Stimulated activated CD4-positive, alpha-beta T cell treated with anti-CD3 and anti-CD28 coated beads, TNF-alpha, amount 100 ng/mL, for 1 hour (primary cell): ENCODE measurements around the gene SLC22A5.
"Not testable (repeated sequence)": the region's sequence is repeated elsewhere in the genome, so short reads cannot be mapped to it uniquely, and the experiment has no call there.

Experiments
- DNase-seq, 3 donors: peaks; one replicate each; pipeline ENCODE4 v3.0.0-alpha.2; 2020; ENCODE audit warnings: low read depth in 3 of 3, low spot score in 1 of 3

SLC22A5 gene

DNA sequence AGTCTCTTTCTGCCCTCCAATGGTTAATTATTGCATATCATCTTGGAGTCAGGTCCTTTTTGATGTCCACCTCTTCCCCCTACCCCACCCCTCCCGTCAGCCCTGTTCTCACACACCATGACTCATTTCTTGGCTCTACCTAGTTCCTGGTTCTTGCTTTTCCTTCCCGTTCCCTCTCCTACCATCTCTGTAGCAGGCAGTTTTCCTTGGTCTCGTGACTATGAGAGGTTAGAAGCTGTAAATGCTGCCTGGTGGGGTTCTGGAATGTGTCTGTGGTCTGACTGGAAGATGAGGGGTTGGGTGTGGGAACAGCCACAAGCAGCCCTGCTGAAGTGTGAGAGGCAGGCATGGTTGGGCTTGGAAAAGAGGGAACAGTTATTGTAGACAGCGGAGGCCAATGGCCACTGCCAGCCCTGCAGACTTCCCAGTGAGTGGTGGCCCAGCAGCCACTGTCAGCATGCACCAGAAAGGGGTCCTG is 18.2 kb downstream of the SLC22A5 start:
- no peak for DNase-seq

DNA sequence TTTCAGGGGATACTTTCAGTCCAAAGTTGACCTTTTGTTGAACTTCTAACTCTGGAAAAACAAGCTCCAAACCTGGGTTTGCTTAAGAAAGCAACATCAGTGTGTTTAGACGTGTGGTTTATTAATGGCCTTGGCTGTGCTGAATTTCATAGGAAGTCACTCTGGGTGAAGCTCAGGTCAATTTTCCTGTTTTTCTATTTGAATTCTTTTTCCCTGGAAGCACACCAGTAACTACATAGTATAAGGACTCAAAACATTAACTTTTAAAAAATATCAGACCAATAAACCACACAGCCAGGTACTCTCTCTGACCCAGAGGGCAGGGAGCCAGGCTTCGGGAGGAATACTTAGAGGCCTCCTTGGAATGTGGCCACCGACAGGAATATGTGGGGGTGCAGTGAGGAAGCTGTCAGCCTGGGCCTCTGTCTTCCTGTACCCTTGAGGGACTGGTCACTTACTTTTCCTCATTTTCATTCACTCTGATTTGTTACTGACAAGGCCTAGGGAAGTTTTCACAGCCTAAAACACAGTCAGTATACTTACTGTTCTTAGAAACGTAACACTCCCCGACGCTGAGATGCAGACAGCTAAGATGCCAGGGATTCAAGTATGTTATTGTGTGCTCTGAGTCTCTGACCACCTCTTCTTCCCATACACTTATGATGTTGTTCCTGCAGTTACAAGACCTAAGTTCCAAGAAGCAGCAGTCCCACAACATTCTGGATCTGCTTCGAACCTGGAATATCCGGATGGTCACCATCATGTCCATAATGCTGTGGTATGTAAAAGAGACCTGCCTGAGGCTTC is 18.9 kb downstream of the SLC22A5 start:
- no peak for DNase-seq

DNA sequence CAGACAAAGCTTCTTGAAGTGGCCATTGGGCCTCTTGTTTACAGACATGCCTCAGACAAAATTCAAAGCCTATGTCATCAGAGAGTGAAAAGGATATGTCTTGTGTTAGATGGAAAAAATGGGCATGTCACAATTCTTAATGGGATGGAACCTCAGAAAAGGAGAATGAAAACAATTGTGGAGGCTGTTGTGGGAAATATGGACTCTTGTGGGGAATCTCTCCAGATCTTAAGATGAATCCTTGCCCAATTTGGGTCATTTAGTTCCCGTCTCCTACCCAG is 19.5 kb downstream of the SLC22A5 start:
- DNase-seq: no peak

DNA sequence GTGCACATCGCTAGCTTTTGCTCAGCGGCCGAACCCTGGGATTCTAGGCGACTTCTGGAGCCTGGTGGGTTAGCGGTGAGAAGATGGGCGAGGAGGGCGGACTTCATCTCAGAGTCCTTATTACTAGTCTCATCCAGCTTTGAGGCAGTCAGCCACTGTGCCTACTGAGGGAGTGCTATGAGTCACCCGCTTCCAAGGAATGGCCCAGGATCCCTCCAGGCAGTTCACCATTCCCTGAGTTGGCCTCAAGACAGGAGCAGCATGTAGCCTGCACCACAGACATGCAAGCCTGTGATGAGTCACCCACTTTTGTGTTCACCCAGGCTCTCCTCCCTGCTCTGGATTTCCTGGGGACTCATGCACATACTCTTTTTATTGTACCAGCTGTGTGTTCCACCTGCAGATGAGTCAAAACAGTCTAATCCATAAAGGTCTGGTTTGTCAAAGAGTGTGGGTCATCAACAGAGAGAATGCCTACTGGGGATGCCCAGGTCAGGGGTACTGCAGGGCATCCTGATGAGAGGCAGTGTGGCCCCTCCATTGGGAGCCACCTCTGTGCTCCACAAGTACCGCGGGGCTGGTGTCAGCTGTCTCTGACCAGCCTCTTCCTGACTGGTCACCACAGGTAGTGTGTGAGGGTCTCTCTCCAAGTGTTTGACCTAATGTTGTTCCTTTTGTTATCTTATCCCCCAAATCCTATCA is 20.2 kb downstream of the SLC22A5 start:
- no peak for DNase-seq

DNA sequence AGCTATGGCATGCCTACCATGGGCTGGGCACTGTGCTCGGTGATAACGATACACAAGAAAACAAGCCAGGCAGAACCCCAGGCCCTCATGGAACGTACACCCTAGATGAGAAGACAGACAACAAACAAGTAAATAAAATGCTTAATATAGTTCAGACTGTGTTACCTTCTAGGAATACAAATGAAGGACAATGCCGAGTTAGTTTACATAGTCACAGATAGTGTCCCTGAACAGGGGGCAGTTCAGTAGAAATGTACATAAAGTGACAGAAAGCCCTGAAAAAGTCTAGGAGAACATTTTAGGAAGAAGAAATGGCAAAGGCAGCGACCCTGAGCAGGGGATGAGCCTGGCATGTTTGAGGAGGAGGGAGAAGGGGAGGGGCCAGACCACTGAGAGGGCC is 21.7 kb downstream of the SLC22A5 start:
- no peak for DNase-seq

DNA sequence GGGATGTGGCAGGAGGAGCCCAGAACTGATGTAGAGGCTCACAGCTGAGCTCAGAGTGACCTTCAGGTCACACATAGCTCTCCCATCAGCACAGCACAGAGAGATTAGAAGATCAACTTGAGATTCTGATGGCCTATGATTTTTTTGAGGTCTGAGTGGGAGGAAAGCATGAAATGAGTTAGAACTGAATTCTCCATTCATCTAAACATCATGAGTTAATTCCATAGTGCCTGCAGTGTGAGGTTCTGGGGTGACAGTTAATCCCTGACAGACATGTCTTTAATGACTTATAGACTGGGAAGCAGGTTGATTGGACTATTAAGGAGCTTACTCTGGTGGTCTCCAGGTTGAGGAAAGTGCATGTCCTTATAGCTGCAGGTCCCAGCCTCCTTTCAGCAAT is 22.4 kb downstream of the SLC22A5 start:
- DNase-seq: no peak

DNA sequence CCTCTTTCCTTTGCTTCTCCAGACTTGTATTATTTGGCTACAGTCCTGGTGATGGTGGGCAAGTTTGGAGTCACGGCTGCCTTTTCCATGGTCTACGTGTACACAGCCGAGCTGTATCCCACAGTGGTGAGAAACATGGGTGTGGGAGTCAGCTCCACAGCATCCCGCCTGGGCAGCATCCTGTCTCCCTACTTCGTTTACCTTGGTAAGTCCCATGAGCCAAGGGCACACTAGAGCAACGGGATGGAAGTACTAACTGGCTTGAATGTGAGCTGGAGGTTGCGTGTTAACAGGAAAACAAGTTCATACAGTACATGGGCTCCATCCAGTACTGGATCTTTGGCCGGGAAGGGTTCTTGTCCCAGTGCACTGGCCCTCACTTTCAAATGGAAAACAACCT is 22.9 kb downstream of the SLC22A5 start:
- no peak for DNase-seq

DNA sequence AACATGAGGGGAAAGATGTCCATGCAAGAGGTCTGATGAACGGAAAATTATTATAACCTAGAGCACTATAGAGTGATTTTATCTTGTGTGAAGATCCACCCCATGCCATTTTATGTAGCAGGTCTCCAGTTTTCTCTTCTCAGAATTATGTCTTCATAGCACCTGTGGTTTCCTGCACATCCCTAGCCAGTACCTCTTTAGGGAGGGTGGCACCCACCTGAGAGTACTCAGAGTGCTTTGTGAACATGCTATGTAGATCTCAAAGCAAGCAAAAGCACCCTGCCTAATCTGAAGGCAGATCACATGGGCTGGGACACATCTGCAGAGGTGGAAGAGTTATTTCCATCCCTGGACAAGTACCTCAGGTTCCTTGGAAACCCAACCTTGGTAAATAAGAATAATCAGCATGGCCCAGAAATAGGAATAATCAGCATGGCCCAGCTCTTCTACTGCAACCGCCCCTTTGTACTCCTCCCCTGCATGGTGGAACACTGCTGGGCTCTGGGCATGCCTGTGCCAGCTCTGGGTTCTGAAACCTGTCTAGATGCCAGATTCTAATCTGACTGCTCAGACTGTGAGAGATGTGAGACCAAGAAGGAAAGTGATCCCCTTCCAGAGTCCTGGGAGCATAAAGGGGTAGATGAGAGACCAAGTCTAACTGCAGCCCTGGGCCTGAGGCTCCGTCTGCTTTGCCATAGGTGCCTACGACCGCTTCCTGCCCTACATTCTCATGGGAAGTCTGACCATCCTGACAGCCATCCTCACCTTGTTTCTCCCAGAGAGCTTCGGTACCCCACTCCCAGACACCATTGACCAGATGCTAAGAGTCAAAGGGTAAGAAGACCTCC is 23.7 kb downstream of the SLC22A5 start:
- DNase-seq: no peak

DNA sequence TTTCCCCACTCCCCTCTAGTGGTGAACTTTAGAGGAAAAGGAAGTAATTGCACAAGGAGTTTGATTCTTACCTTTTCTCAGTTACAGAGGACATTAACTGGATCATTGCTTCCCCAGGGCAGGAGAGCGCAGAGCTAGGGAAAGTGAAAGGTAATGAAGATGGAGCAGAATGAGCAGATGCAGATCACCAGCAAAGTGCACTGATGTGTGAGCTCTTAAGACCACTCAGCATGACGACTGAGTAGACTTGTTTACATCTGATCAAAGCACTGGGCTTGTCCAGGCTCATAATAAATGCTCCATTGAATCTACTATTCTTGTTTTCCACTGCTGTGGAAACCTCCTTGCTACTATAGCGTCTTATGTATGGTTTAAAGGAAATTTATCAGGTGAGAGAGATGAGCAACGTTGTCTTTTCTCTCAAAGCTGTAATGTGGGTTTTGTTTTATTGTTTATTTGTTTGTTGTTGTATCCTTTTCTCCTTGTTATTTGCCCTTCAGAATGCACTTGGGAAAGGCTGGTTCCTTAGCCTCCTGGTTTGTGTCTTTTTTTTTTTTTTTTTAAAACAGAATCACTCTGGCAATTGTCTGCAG is 25.3 kb downstream of the SLC22A5 start:
- DNase-seq: no peak

DNA sequence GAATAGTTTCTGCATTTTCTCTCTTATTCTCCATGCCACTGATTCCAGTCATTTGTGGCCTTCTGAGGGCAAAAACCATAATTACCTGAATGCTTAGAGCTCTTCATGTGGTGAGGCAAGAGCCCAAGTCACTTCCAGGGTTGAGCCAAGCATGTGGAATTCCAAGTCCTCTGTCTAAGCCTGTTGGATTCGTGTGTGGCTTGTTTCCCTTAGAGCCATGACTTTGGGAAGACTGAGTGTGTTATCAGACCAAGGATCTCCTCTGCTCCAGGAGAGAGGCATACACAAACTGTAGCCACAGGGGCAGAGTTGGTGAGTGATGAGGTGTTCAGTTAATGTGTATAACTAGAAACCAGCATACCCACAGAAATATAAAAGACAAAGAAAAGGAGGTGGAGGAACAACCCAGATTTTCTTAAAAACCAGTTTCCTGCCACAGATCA is 27.1 kb downstream of the SLC22A5 start:
- no peak for DNase-seq

DNA sequence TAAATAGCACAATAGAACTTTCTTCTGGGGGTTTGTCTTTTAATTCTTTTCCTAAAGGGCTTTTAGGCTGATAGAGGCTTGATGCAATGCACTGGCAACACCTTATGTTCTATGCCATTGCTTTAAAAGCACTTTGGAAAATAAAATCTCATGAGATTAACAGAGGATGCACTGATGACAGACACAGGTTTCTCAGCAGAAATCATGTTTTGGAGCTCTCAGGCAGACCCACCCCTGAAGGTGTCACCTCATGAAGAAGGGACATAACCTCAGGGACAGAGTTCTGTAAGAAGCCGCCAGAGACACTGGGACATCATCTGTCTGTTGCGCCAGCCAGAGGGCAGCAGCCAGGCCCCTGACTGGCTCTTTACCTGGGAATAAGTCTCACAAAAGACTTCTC is 27.7 kb downstream of the SLC22A5 start:
- no peak for DNase-seq

DNA sequence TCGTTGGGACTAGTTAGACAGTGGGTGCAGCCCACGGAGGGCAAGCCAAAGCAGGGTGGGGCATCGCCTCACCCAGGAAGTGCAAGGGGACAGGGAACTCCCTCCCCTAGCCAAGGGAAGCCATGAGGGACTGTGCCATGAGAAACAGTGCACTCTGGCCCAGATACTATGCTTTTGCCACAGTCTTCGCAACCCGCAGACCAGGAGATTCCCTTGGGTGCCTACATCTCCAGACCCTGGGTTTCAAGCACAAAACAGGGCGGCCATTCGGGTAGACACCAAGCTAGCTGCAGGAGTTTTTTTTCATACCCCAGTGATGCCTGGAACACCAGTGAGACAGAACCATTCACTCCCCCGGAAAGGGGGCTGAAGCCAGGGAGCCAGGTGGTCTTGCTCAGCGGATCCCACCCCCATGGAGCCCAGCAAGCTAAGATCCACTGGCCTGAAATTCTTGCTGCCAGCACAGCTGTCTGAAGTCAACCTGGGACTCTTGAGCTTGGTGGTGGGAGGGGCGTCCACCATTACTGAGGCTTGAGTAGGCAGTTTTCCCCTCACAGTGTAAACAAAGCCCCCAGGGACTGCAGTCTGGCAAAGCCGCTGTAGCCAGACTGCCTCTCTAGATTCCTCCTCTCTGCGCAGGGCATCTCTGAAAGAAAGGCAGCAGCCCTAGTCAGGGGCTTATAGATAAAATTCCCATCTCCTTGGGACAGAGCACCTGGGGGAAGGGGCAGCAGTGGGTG is 28.6 kb downstream of the SLC22A5 start:
- not testable (repeated sequence) for DNase-seq

DNA sequence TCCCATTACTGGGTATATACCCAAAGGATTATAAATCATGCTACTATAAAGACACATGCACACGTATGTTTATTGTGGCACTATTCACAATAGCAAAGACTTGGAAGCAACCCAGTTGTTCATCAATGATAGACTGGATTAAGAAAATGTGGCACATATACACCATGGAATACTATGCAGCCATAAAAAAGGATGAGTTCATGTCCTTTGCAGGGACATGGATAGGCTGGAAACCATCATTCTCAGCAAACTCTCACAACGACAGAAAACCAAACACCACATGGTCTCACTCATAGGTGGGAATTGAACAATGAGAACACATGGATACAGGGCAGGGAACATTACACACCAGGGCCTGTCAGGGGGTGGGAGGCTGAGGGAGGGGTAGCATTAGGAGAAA is 34.5 kb downstream of the SLC22A5 start:
- DNase-seq: not testable (repeated sequence)

DNA sequence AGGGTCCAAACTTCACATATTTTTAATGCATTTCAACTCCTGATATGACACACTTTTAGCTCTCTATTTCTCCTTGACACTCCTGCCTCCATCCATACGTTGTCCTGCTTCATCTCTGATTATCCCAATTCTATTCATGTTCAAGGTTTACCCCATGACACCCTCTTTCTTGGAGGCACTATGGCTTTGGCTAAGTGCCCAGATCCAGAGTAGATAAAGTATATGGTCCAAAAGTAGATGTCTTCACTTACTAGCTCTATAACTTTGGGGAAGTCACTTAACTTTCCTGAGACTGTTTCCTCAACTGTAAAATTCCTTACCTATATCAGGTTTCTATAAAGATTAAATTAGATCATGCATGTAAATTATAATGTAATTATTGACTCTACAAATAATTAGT is 36.1 kb downstream of the SLC22A5 start:
- no peak for DNase-seq

DNA sequence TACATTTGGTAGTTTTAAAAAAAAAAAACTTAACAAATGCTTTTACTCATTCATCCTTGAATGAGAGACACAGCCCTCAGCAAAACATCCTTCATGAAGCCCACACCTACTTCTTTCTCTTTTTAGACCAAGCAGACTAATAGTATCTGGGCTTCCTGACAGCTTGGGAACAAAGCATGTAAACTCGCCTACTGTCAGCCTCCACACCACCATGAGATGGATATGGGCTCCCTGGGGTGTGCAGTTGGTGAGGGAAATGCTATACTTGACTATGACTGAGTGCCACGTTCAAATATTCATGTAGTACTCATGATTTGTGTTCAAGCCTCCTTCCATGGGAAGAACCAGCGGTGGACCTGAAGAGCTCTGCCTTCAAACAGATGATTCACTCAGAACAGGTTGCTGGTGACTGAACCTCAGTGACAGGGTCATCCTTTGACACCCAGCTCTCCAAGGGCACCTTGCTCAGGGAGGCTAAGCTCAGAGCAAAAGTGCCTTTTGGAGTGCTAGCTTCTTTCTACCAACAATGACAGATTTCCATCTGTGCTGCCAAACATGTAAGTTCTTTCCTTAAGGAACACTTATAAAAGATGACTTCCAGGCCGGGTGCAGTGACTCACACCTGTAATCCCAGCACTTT is 36.8 kb downstream of the SLC22A5 start:
- DNase-seq: no peak

DNA sequence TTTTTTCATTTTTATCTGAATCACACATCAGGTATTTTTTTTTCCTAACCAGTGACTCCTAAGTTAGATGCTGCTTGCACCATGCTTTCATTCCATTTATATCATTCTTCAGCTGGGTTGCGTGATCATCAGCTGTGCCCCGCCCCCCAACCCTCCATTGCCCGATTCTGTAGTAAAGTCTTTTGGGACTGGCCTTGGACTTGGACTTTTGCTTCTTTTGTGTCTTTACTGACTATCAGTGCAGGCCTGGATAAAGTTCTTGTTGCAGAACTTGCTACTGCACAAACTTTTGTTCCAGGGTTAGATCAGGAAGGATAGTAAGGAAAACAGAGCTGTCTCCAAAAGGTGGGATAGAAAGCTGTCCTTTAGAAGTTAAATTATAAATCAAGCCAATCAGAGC is 38.5 kb downstream of the SLC22A5 start:
- no peak for DNase-seq

DNA sequence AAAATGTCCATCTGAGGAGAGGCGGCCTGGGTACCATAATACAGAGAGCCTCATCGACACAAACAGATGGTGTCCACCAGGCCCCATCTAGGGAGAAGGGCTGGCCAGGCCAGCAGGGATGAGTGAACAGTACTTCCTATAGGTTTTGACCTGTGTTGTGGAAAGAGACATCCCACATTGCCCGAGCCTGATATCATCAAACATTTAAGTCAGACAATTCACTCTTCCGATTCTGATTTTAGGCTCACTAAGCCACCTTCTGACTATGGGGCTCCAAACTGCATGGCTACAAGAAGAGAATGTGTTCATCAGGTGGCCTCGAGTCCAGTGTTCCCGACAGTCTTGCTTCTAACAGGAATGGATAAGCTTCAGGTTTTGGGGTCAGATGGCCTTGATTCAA is 38.9 kb downstream of the SLC22A5 start:
- DNase-seq: no peak

DNA sequence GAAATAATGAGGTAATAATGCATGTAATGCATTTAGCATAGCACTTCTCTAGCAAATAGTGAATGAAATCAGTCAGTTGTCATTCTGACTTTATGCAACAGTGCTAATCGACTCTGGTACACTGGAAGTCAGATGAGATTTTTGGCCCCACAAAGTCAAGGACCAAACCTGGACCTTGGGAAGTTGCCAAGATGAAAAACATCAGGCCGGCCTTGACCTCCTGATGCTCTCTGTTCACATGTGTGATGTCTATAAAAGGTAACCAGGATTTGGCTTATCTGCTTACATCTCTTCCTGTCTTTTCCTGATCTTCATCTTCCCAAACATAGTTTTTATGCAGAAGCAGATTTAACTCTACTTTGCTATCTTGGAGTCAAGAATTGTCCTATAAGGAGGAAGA is 39.5 kb downstream of the SLC22A5 start:
- no peak for DNase-seq

DNA sequence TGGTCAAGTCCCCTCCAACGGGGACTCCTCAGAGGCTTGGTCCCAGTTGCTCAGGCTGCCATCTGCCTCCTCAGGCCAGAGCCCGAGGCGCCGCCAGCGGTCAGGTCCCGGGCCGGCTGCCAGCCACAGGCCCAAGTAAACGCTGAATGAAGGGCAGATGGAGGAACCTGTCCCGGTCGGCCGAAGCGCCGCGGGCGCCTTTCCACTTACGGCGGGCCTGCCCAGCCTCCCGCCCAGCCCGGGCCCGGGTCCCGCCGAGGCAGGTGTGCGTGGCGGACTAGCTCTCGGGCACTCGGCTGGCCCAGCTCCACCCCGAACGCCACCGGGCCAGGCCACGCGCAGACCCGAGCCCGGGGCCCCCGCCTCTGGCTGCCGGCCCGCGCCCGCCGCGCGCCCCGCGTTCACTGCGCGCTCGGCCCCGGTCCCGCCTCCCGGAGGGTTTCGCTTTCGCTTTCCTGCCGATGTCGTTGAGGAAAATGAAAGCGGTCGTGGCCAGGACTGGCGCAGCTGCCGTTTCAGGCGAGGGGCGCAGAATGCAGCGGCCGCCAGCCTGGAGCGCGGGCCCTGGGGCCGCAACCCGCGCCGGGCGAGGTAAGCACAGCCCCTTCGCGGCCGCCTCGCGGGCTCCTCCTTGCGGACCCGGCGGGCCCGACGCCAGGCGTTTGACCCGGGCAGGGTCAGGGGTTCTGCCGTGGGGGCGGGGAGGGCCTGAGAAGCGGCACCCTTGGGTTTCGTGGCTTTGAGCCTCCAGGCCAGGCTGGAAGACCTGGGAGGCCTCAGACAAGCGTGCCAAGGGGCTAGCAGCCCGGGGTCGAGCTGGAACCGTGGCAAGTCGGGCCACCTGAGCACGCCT is 41.2 kb downstream of the SLC22A5 start:
- peak; percentile 22 to 80 (median 66) for DNase-seq
